HepG2 (cell line): ENCODE data around the gene UBE2Q1. TPM values are rescaled to one million over a fixed set of nuclear protein-coding genes. Genes with fewer than 3 reads are reported as not detected.

Experiments used
- ATAC-seq: fragments of 200-7000 bp; cut with Tn5 transposase; 3 replicates; pipeline ENCODE4 v1.9.1; 2020; ENCODE audit warnings: mild to moderate bottlenecking, moderate library complexity
- BruUV-seq: library from RNA; stranded (reverse); fragments of 400-500 nt; replicated peaks from 2 replicates; lab custom pipeline; 2021; lab: Mats Ljungman, UMichigan
- CTCF ChIA-PET: fragments of 300-600 bp; formaldehyde crosslinking; extraction: SDS; loops from one replicate; lab custom pipeline; 2021; ENCODE audit warnings: low total read pairs, inconsistent platforms, low intra/inter-chr PET ratio; lab: Yijun Ruan, JAX
- POLR2A ChIA-PET: fragments of 350-600 bp; sonication (Branson Sonifier 250); formaldehyde crosslinking; loops from one replicate; lab custom pipeline; 2020; ENCODE audit warnings: antibody characterized with exemption, inconsistent platforms; lab: Yijun Ruan, JAX
- DNase-seq: peaks from one replicate; pipeline ENCODE4 v3.0.0-alpha.2; 2015; ENCODE audit warnings: low spot score
- FAIRE-seq: peaks from 3 replicates; lab custom pipeline; 2011; peaks lifted over from hg19 to GRCh38; lab: Jason Lieb, UNC
- H2AFZ ChIP-seq: one replicate; pipeline ENCODE4 v1.6.1; 2011; ENCODE audit warnings: low read length, inconsistent platforms
- H3K27ac ChIP-seq: fragments of 300-600 bp; 3 replicates; pipeline ENCODE4 v1.8.0; 2011; ENCODE audit warnings: mixed run types, mild to moderate bottlenecking, mixed read lengths, low read length, inconsistent platforms; ENCODE audit not compliant: insufficient read depth; ENCODE audit errors: extremely low read length
- H3K27me3 ChIP-seq, 2 experiments: fragments of 200-600 bp in 1 of 2; 2 replicates in 1 of 2; 3 replicates in 1 of 2; pipeline versions ENCODE4 v1.6.0 to v1.8.0; 2011; ENCODE audit warnings: low read length in 2 of 2, mild to moderate bottlenecking in 2 of 2, moderate library complexity in 2 of 2, inconsistent platforms in 1 of 2; ENCODE audit not compliant: insufficient read depth in 2 of 2, control insufficient read depth in 1 of 2
- H3K36me3 ChIP-seq, 2 experiments: fragments of 200-600 bp in 1 of 2; replicated peaks in 1 of 2; 2 replicates in 1 of 2; 3 replicates in 1 of 2; pipeline versions ENCODE4 v1.5.1 to v1.8.0; 2011; ENCODE audit warnings: low read length in 2 of 2, inconsistent platforms in 1 of 2; ENCODE audit not compliant: insufficient read depth in 2 of 2, control insufficient read depth in 1 of 2
- H3K4me1 ChIP-seq: 2 replicates; pipeline ENCODE4 v1.5.1; 2012; ENCODE audit warnings: low read length, inconsistent platforms; ENCODE audit not compliant: insufficient read depth
- H3K4me2 ChIP-seq: 2 replicates; pipeline ENCODE4 v1.6.0; 2011; ENCODE audit warnings: low read depth, low read length, inconsistent platforms
- H3K4me3 ChIP-seq, 3 experiments: fragments of 200-600 bp in 1 of 3; sonication (generic), shearing (Covaris generic) in 1 of 3; replicated peaks in 1 of 3; 2 replicates each; pipeline ENCODE4 v1.5.1; 2011 to 2016; ENCODE audit warnings: low read length in 3 of 3, inconsistent platforms in 2 of 3, low read depth in 2 of 3, mild to moderate bottlenecking in 2 of 3, control low read depth in 1 of 3, mixed read lengths in 1 of 3; ENCODE audit not compliant: insufficient read depth in 1 of 3
- H3K79me2 ChIP-seq: one replicate; pipeline ENCODE4 v1.6.1; 2011; ENCODE audit warnings: low read length, inconsistent platforms; ENCODE audit not compliant: insufficient read depth
- H3K9ac ChIP-seq: 2 replicates; pipeline ENCODE4 v1.6.0; 2011; ENCODE audit warnings: mild to moderate bottlenecking, low read depth, low read length, inconsistent platforms; ENCODE audit not compliant: insufficient read depth
- H3K9me3 ChIP-seq: 2 replicates; pipeline ENCODE4 v1.5.1; 2012; ENCODE audit warnings: mild to moderate bottlenecking, low read length
- H4K20me1 ChIP-seq: 2 replicates; pipeline ENCODE4 v1.6.0; 2011; ENCODE audit warnings: inconsistent platforms, mild to moderate bottlenecking, low read length, moderate library complexity; ENCODE audit not compliant: insufficient read depth
- CHCHD3 ChIP-seq: sonication (generic); formaldehyde crosslinking; IDR thresholded peaks from 2 replicates; pipeline ENCODE4 v1.8.0; 2022; ENCODE audit warnings: mild to moderate bottlenecking, missing genetic modification reagents, moderate library complexity
- CREB3 ChIP-seq: sonication (generic); formaldehyde crosslinking; IDR thresholded peaks from 2 replicates; pipeline ENCODE4 v1.5.0; 2020; ENCODE audit warnings: missing genetic modification reagents
- CREM ChIP-seq, 2 experiments: sonication (generic) in 1 of 2; formaldehyde crosslinking in 1 of 2; IDR thresholded peaks; 2 replicates each; pipeline versions ENCODE4 v1.4.0 to v1.6.1; 2016 to 2020; ENCODE audit warnings: antibody characterized with exemption in 1 of 2, mild to moderate bottlenecking in 1 of 2, missing genetic modification reagents in 1 of 2
- EED ChIP-seq: sonication (generic); formaldehyde crosslinking; IDR thresholded peaks from 2 replicates; pipeline ENCODE4 v1.5.0; 2020; ENCODE audit warnings: mild to moderate bottlenecking, missing genetic modification reagents
- ESRRA ChIP-seq: sonication (generic); formaldehyde crosslinking; IDR thresholded peaks from 2 replicates; pipeline ENCODE4 v1.5.1; 2020; ENCODE audit warnings: mild to moderate bottlenecking, low read depth, missing genetic modification reagents
- FOXA3 ChIP-seq: IDR thresholded peaks from 2 replicates; pipeline ENCODE4 v1.6.1; 2016; ENCODE audit warnings: missing genetic modification reagents, missing compliant biosample characterization
- KDM5B ChIP-seq: sonication (generic); formaldehyde crosslinking; IDR thresholded peaks from 2 replicates; pipeline ENCODE4 v1.4.0; 2020; ENCODE audit warnings: missing genetic modification reagents, mild to moderate bottlenecking, borderline replicate concordance
- KLF6 ChIP-seq: IDR thresholded peaks from 2 replicates; pipeline ENCODE4 v1.8.0; 2016; ENCODE audit warnings: missing biosample characterization, missing genetic modification reagents
- MAX ChIP-seq: IDR thresholded peaks from 2 replicates; pipeline ENCODE4 v1.6.1; 2012; ENCODE audit warnings: inconsistent platforms
- MED13 ChIP-seq: sonication (generic); formaldehyde crosslinking; IDR thresholded peaks from 2 replicates; pipeline ENCODE4 v1.5.0; 2020; ENCODE audit warnings: missing genetic modification reagents
- PHF8 ChIP-seq: sonication (generic); formaldehyde crosslinking; IDR thresholded peaks from 2 replicates; pipeline ENCODE4 v1.5.0; 2020; ENCODE audit warnings: missing genetic modification reagents
- REXO4 ChIP-seq: sonication (generic); formaldehyde crosslinking; IDR thresholded peaks from 2 replicates; pipeline ENCODE4 v1.8.0; 2022; ENCODE audit warnings: missing genetic modification reagents, mild to moderate bottlenecking, borderline replicate concordance
- SNAPC2 ChIP-seq: sonication (generic); formaldehyde crosslinking; IDR thresholded peaks from 2 replicates; pipeline ENCODE4 v1.8.1; 2022; ENCODE audit warnings: mild to moderate bottlenecking, missing genetic modification reagents
- ZNF224 ChIP-seq: sonication (generic); formaldehyde crosslinking; IDR thresholded peaks from 2 replicates; pipeline ENCODE4 v1.5.0; 2020; ENCODE audit warnings: mild to moderate bottlenecking, missing genetic modification reagents
- ZNF282 ChIP-seq: fragments of 450-650 bp; IDR thresholded peaks from 2 replicates; pipeline ENCODE4 v1.6.1; 2018; ENCODE audit not compliant: partially characterized antibody
- ZNF350 ChIP-seq: sonication (generic); formaldehyde crosslinking; IDR thresholded peaks from 2 replicates; pipeline ENCODE4 v1.4.0; 2020; ENCODE audit warnings: mild to moderate bottlenecking, low read depth, missing genetic modification reagents, borderline replicate concordance
- ZNF614 ChIP-seq: IDR thresholded peaks from 2 replicates; pipeline ENCODE4 v1.6.1; 2018; ENCODE audit warnings: missing biosample characterization, missing genetic modification reagents, inconsistent platforms, borderline replicate concordance
- ZNF761 ChIP-seq: sonication (generic); formaldehyde crosslinking; conservative IDR thresholded peaks from 2 replicates; pipeline ENCODE4 v1.4.0; 2020; ENCODE audit warnings: mild to moderate bottlenecking, missing genetic modification reagents
- WGBS: methylation state at CpG from one replicate; pipeline ENCODE4 v1.1.6; 2017; ENCODE audit warnings: low lambda C conversion rate; 5-methylcytosine and 5-hydroxymethylcytosine counted together
- in situ Hi-C: cut with HindIII; loops from 2 replicates; pipeline ENCODE4 v1.10.0; 2017; ENCODE audit warnings: low pct_unique_long_range_greater_than_20kb; ENCODE audit not compliant: extremely low pct_ligation_motif_present
- intact Hi-C: fragments of 100-400 bp; cut with micrococcal nuclease; formaldehyde crosslinking; loops from one replicate; pipeline ENCODE4 v1.10.0; 2022; ENCODE audit not compliant: unreplicated experiment
- polyA plus RNA-seq, 8 experiments: library from polyadenylated mRNA; depleted of rRNA in 3 of 8; stranded (reverse) in 7 of 8; unstranded in 1 of 8; fragments of >200 nt; fragmentation: Illumina TruSeq in 4 of 8; extraction: Trizol in 4 of 8; gene quantifications; 2 replicates each; pipeline versions ENCODE4 v1.2.1 to v1.2.3, GENCODE V29; 2011 to 2016; ENCODE audit warnings: low read depth in 4 of 8, missing spikeins in 1 of 8, mixed read lengths in 1 of 8; ENCODE audit not compliant: insufficient read depth in 1 of 8
- total RNA-seq, 5 experiments: library from RNA; depleted of rRNA; stranded (reverse); fragments of >200 nt; fragmentation: Illumina TruSeq; extraction: Trizol; gene quantifications; 2 replicates each; pipeline ENCODE4 v1.2.3, GENCODE V29; 2016; ENCODE audit warnings: low read depth in 1 of 5

Gene UBE2Q1
- total and polyA plus RNA-seq, 2 of the 13 experiments (the other 11 are each of a cell fraction or from before 2014, with no cell fraction given) = 11.7 to 41.7 TPM

- Histone ChIP-seq H3K9me3 (no peaks in the 10 kb centered on the region), H3K27ac (no peak overlapping the region), H3K9ac (no peak overlapping the region), H3K36me3 (no peaks in the 10 kb centered on the region), H3K4me3 (no peak overlapping the region), H4K20me1 (no peaks in the 10 kb centered on the region; the same call in 1 of the 2 replicates), H3K4me1 (no peaks in the 10 kb centered on the region), H2AFZ (no peak overlapping the region), H3K4me2 (no peak overlapping the region), H3K79me2 (no peaks in the 10 kb centered on the region), H3K27me3 (peaks cover 0 to 10% of the 10 kb centered on the region in 2 experiments; a peak in 2 of 5 replicates)
- no peak for TF ChIP-seq ZNF350 (CRISPR knock-in tag)
- TF ChIP-seq CREB3 (CRISPR knock-in tag) = no peak
- no peak for TF ChIP-seq ZNF761 (CRISPR knock-in tag)
- TF ChIP-seq EED (CRISPR knock-in tag) = no peak
- TF ChIP-seq ZNF224 = no peak
- no peak for TF ChIP-seq SNAPC2 (CRISPR knock-in tag)
- no peak for TF ChIP-seq CREM (IDR thresholded peaks at IDR 0.05)
- no peak for TF ChIP-seq CREM (CRISPR knock-in tag; IDR thresholded peaks at IDR 0.05)
- TF ChIP-seq KDM5B (CRISPR knock-in tag) = no peak
- TF ChIP-seq MED13 = no peak
- no peak for TF ChIP-seq ESRRA
- no peak for TF ChIP-seq FOXA3
- no peak for TF ChIP-seq REXO4 (CRISPR knock-in tag)
- TF ChIP-seq PHF8 (CRISPR knock-in tag) = no peak
- TF ChIP-seq KLF6 = no peak
- TF ChIP-seq ZNF282 = no peak
- TF ChIP-seq ZNF614 (CRISPR knock-in tag) = no peak
- no peak for TF ChIP-seq CHCHD3 (CRISPR knock-in tag)
- TF ChIP-seq MAX = no peak
- intact Hi-C loops (no loop called here), in situ Hi-C loops (no loop called here)
- DNase-seq (no peak), ATAC-seq (no peak), FAIRE-seq (no peak)
- CTCF ChIA-PET = no interaction called here
- BruUV-seq = no TSS peak
- POLR2A ChIA-PET = interaction anchor here (1.1 kb wide), 1 partner anchor 14 kb away, joined by 3 read pairs; no protein-coding TSS in a partner anchor
- WGBS = 59% methylated on average over 1 of the region's 3 CpGs
Observed at GRCh38 chr1:154573168-154573510, 14.7 kb upstream of the UBE2Q1 start.
